ENCODE measurements around the gene PTPRZ1.

The PTPRZ1 gene

DNA sequence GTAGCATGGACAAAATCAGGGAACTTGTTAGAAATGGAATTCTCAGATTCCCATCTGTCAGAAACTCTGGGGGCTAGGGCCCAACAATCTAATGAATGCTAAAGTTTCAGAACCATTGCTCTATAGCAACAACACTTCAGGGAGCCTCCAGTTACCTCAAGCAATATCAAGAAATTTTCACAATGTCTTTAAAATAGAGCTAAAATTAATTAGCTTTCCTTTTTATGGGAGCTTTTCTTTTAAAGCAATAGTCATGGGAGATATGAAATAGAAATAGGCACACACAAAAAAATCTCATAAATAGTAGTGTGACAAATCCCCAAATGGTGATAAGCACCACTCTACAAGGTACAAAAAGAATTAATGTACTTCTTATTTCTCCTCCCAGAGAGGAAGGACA is 190.2 kb downstream of the PTPRZ1 start:
- no peaks in the 10 kb centered on the region for H3K9me3 ChIP-seq (ENCODE audit: control insufficient read depth, low read length)
- no peaks in the 10 kb centered on the region for H3K36me3 ChIP-seq (ENCODE audit: control insufficient read depth in 1 of 2, insufficient read depth in 2 of 2, low read depth in 1 of 2, low read length in 2 of 2)
- no peak overlapping the region for H3K9ac ChIP-seq (ENCODE audit: low read length)
- no peak overlapping the region for H2AFZ ChIP-seq (ENCODE audit: low read depth, low read length)
- no peak overlapping the region for H3K4me3 ChIP-seq (ENCODE audit: insufficient read depth in 1 of 2, low read depth in 1 of 2, low read length in 2 of 2)
- no peak overlapping the region for H2BK5ac ChIP-seq (ENCODE audit: low read depth, low read length, poor library complexity, severe bottlenecking)
- H4K91ac ChIP-seq (ENCODE audit: low read length) = no peak overlapping the region
- H2BK12ac ChIP-seq (ENCODE audit: low read length in 2 of 2) = no peak overlapping the region
- H2AK5ac ChIP-seq (ENCODE audit: low read length, severe bottlenecking) = no peak overlapping the region
- H3K79me1 ChIP-seq (replicated peaks; ENCODE audit: low read length, poor library complexity, severe bottlenecking) = no peaks in the 10 kb centered on the region
- no peak overlapping the region for H3K14ac ChIP-seq (ENCODE audit: low read length in 2 of 2)
- no peak overlapping the region for H3K4me2 ChIP-seq (ENCODE audit: low read length, poor library complexity, severe bottlenecking)
- no peak for DNase-seq
- H2BK120ac ChIP-seq (ENCODE audit: low read depth, low read length) = no peak overlapping the region
- H3K27me3 ChIP-seq (ENCODE audit: control insufficient read depth in 1 of 2, insufficient read depth in 1 of 2, low read length in 2 of 2) = no peaks in the 10 kb centered on the region
- H3K4me1 ChIP-seq (ENCODE audit: control insufficient read depth, insufficient read depth, low read depth, low read length) = no peaks in the 10 kb centered on the region
- H3K27ac ChIP-seq (ENCODE audit: low read length, poor library complexity, severe bottlenecking) = no peak overlapping the region
- H2BK15ac ChIP-seq (ENCODE audit: low read depth, poor library complexity, severe bottlenecking) = no peak overlapping the region
- no peak overlapping the region for H3K4ac ChIP-seq (ENCODE audit: low read depth in 1 of 2, low read length in 2 of 2)
- no peak overlapping the region for H3K18ac ChIP-seq (ENCODE audit: low read depth in 1 of 2, low read length in 2 of 2)
- H4K8ac ChIP-seq (ENCODE audit: low read length) = no peak overlapping the region
- no peak overlapping the region for H3K23ac ChIP-seq (ENCODE audit: low read length in 2 of 2)

DNA sequence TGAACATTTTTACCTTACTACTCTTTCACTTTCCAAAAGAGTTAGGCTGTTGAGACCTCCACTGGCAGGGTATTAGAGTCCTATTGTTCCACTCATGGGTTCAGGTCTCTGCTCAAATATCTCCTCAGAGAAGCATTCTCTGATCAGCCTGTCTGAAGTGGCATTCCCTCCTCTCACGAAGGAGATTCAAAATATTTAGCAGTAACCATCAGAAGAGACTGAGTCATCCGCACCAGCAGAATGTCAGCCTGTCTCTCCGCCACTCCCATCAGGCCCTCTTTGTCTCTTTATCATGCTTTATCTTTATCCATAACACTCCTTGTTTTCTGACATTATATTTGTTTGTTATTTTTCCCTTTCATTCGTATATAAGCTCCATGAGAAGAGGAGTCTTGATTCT is 192.0 kb downstream of the PTPRZ1 start:
- Histone ChIP-seq H4K91ac (ENCODE audit: low read length) (no peak overlapping the region), H3K27ac (ENCODE audit: low read length, poor library complexity, severe bottlenecking) (no peak overlapping the region), H3K36me3 (ENCODE audit: control insufficient read depth in 1 of 2, insufficient read depth in 2 of 2, low read depth in 1 of 2, low read length in 2 of 2) (no peaks in the 10 kb centered on the region), H3K4me3 (ENCODE audit: insufficient read depth in 1 of 2, low read depth in 1 of 2, low read length in 2 of 2) (no peak overlapping the region), H3K79me1 (replicated peaks; ENCODE audit: low read length, poor library complexity, severe bottlenecking) (no peaks in the 10 kb centered on the region), H2AFZ (ENCODE audit: low read depth, low read length) (no peak overlapping the region), H3K18ac (ENCODE audit: low read depth in 1 of 2, low read length in 2 of 2) (no peak overlapping the region), H3K14ac (ENCODE audit: low read length in 2 of 2) (no peak overlapping the region), H3K9ac (ENCODE audit: low read length) (no peak overlapping the region), H3K4me2 (ENCODE audit: low read length, poor library complexity, severe bottlenecking) (no peak overlapping the region), H3K4ac (ENCODE audit: low read depth in 1 of 2, low read length in 2 of 2) (no peak overlapping the region), H3K4me1 (ENCODE audit: control insufficient read depth, insufficient read depth, low read depth, low read length) (no peaks in the 10 kb centered on the region), H3K27me3 (ENCODE audit: control insufficient read depth in 1 of 2, insufficient read depth in 1 of 2, low read length in 2 of 2) (no peaks in the 10 kb centered on the region), H2AK5ac (ENCODE audit: low read length, severe bottlenecking) (no peak overlapping the region), H2BK120ac (ENCODE audit: low read depth, low read length) (no peak overlapping the region), H2BK15ac (ENCODE audit: low read depth, poor library complexity, severe bottlenecking) (no peak overlapping the region), H2BK5ac (ENCODE audit: low read depth, low read length, poor library complexity, severe bottlenecking) (no peak overlapping the region), H2BK12ac (ENCODE audit: low read length in 2 of 2) (no peak overlapping the region), H4K8ac (ENCODE audit: low read length) (no peak overlapping the region), H3K23ac (ENCODE audit: low read length in 2 of 2) (no peak overlapping the region), H3K9me3 (ENCODE audit: control insufficient read depth, low read length) (no peaks in the 10 kb centered on the region)
- DNase-seq = no peak
- WGBS = 69% methylated on average over 3 of the region's 4 CpGs

GRCh38 chr7:122067077-122067476 is 194.1 kb downstream of the PTPRZ1 start:
- Histone ChIP-seq H2BK12ac (ENCODE audit: low read length in 2 of 2) (no peak overlapping the region), H3K9ac (ENCODE audit: low read length) (no peak overlapping the region), H3K14ac (ENCODE audit: low read length in 2 of 2) (no peak overlapping the region), H3K4me3 (ENCODE audit: insufficient read depth in 1 of 2, low read depth in 1 of 2, low read length in 2 of 2) (no peak overlapping the region), H4K91ac (ENCODE audit: low read length) (no peak overlapping the region), H3K27me3 (ENCODE audit: control insufficient read depth in 1 of 2, insufficient read depth in 1 of 2, low read length in 2 of 2) (no peaks in the 10 kb centered on the region), H3K79me1 (replicated peaks; ENCODE audit: low read length, poor library complexity, severe bottlenecking) (no peaks in the 10 kb centered on the region), H2AFZ (ENCODE audit: low read depth, low read length) (no peak overlapping the region), H3K36me3 (ENCODE audit: control insufficient read depth in 1 of 2, insufficient read depth in 2 of 2, low read depth in 1 of 2, low read length in 2 of 2) (no peaks in the 10 kb centered on the region), H2AK5ac (ENCODE audit: low read length, severe bottlenecking) (no peak overlapping the region), H3K4me1 (ENCODE audit: control insufficient read depth, insufficient read depth, low read depth, low read length) (no peaks in the 10 kb centered on the region), H3K18ac (ENCODE audit: low read depth in 1 of 2, low read length in 2 of 2) (no peak overlapping the region), H3K27ac (ENCODE audit: low read length, poor library complexity, severe bottlenecking) (no peak overlapping the region), H3K9me3 (ENCODE audit: control insufficient read depth, low read length) (no peaks in the 10 kb centered on the region), H4K8ac (ENCODE audit: low read length) (no peak overlapping the region), H3K4me2 (ENCODE audit: low read length, poor library complexity, severe bottlenecking) (no peak overlapping the region), H3K4ac (ENCODE audit: low read depth in 1 of 2, low read length in 2 of 2) (no peak overlapping the region), H2BK120ac (ENCODE audit: low read depth, low read length) (no peak overlapping the region), H2BK15ac (ENCODE audit: low read depth, poor library complexity, severe bottlenecking) (no peak overlapping the region), H3K23ac (ENCODE audit: low read length in 2 of 2) (no peak overlapping the region), H2BK5ac (ENCODE audit: low read depth, low read length, poor library complexity, severe bottlenecking) (no peak overlapping the region)
- 80% methylated on average over 1 of the region's 1 CpG for WGBS
- no peak for DNase-seq

GRCh38 chr7:122068046-122068445 is 195.1 kb downstream of the PTPRZ1 start:
- Histone ChIP-seq H2BK120ac (ENCODE audit: low read depth, low read length) (no peak overlapping the region), H3K4me2 (ENCODE audit: low read length, poor library complexity, severe bottlenecking) (no peak overlapping the region), H3K4me3 (ENCODE audit: insufficient read depth in 1 of 2, low read depth in 1 of 2, low read length in 2 of 2) (no peak overlapping the region), H3K79me1 (replicated peaks; ENCODE audit: low read length, poor library complexity, severe bottlenecking) (no peaks in the 10 kb centered on the region), H2BK15ac (ENCODE audit: low read depth, poor library complexity, severe bottlenecking) (no peak overlapping the region), H3K14ac (ENCODE audit: low read length in 2 of 2) (no peak overlapping the region), H3K27ac (ENCODE audit: low read length, poor library complexity, severe bottlenecking) (no peak overlapping the region), H4K91ac (ENCODE audit: low read length) (no peak overlapping the region), H3K9ac (ENCODE audit: low read length) (no peak overlapping the region), H3K9me3 (ENCODE audit: control insufficient read depth, low read length) (no peaks in the 10 kb centered on the region), H3K4ac (ENCODE audit: low read depth in 1 of 2, low read length in 2 of 2) (no peak overlapping the region), H2BK5ac (ENCODE audit: low read depth, low read length, poor library complexity, severe bottlenecking) (no peak overlapping the region), H2AK5ac (ENCODE audit: low read length, severe bottlenecking) (no peak overlapping the region), H2AFZ (ENCODE audit: low read depth, low read length) (no peak overlapping the region), H3K36me3 (ENCODE audit: control insufficient read depth in 1 of 2, insufficient read depth in 2 of 2, low read depth in 1 of 2, low read length in 2 of 2) (no peaks in the 10 kb centered on the region), H3K27me3 (ENCODE audit: control insufficient read depth in 1 of 2, insufficient read depth in 1 of 2, low read length in 2 of 2) (no peaks in the 10 kb centered on the region), H3K18ac (ENCODE audit: low read depth in 1 of 2, low read length in 2 of 2) (no peak overlapping the region), H2BK12ac (ENCODE audit: low read length in 2 of 2) (no peak overlapping the region), H3K23ac (ENCODE audit: low read length in 2 of 2) (no peak overlapping the region), H4K8ac (ENCODE audit: low read length) (no peak overlapping the region), H3K4me1 (ENCODE audit: control insufficient read depth, insufficient read depth, low read depth, low read length) (no peaks in the 10 kb centered on the region)
- no peak for DNase-seq
- 83% methylated on average over 1 of the region's 1 CpG for WGBS
